ENCODE results near the gene SLC16A12.
"Not testable (repeated sequence)": the region's sequence is repeated elsewhere in the genome, so short reads cannot be mapped to it uniquely, and the experiment has no call there.

Gene SLC16A12

GRCh38 chr10:89463846-89464537, 71.4 kb downstream of the SLC16A12 start:
- FAIRE-seq (no peak), DNase-seq (ENCODE audit: insufficient read length, low spot score) (no peak)
- no peak for TF ChIP-seq POLR2A (IDR thresholded peaks at IDR 0.05; ENCODE audit: low read depth, low read length)

GRCh38 chr10:89458784-89459183, 76.6 kb downstream of the SLC16A12 start:
- no peak for DNase-seq (ENCODE audit: insufficient read length, low spot score)
- no peak for FAIRE-seq
- no peak for TF ChIP-seq POLR2A (IDR thresholded peaks at IDR 0.05; ENCODE audit: low read depth, low read length)

- peak; percentile 100 for FAIRE-seq
- no peak for TF ChIP-seq POLR2A (IDR thresholded peaks at IDR 0.05; ENCODE audit: low read depth, low read length)
- peak; percentile 17 for DNase-seq (ENCODE audit: insufficient read length, low spot score)
These were observed 77.1 kb downstream of the SLC16A12 start for GRCh38 chr10:89458291-89458690.

GRCh38 chr10:89454561-89455347, 80.6 kb downstream of the SLC16A12 start:
- no peak for TF ChIP-seq POLR2A (IDR thresholded peaks at IDR 0.05; ENCODE audit: low read depth, low read length)
- FAIRE-seq, result peak; percentile 6
- DNase-seq (ENCODE audit: insufficient read length, low spot score), result no peak

- FAIRE-seq (no peak), DNase-seq (ENCODE audit: insufficient read length, low spot score) (no peak)
- TF ChIP-seq POLR2A (IDR thresholded peaks at IDR 0.05; ENCODE audit: low read depth, low read length), result no peak
These were observed 83.2 kb downstream of the SLC16A12 start for GRCh38 chr10:89452193-89452592.

- FAIRE-seq (no peak), DNase-seq (ENCODE audit: insufficient read length, low spot score) (no peak)
- TF ChIP-seq POLR2A (IDR thresholded peaks at IDR 0.05; ENCODE audit: low read depth, low read length), result no peak
These were observed 84.5 kb downstream of the SLC16A12 start for GRCh38 chr10:89450901-89451300.

- DNase-seq (ENCODE audit: insufficient read length, low spot score); FAIRE-seq: not testable (repeated sequence)
These were observed 90.6 kb downstream of the SLC16A12 start for GRCh38 chr10:89444819-89445218.

- FAIRE-seq (no peak), DNase-seq (ENCODE audit: insufficient read length, low spot score) (no peak)
- no peak for TF ChIP-seq POLR2A (IDR thresholded peaks at IDR 0.05; ENCODE audit: low read depth, low read length)
These were observed 93.1 kb downstream of the SLC16A12 start for GRCh38 chr10:89442289-89442688.

- DNase-seq (ENCODE audit: insufficient read length, low spot score) (no peak), FAIRE-seq (peak; percentile 62)
- no peak for TF ChIP-seq POLR2A (IDR thresholded peaks at IDR 0.05; ENCODE audit: low read depth, low read length)
These were observed 95.0 kb downstream of the SLC16A12 start for GRCh38 chr10:89440226-89441009.

GRCh38 chr10:89438525-89438924, 96.9 kb downstream of the SLC16A12 start:
- DNase-seq (ENCODE audit: insufficient read length, low spot score) (no peak), FAIRE-seq (peak; percentile 50)
- no peak for TF ChIP-seq POLR2A (IDR thresholded peaks at IDR 0.05; ENCODE audit: low read depth, low read length)

GRCh38 chr10:89431977-89432376, 103.4 kb downstream of the SLC16A12 start:
- FAIRE-seq (peak; percentile 93), DNase-seq (ENCODE audit: insufficient read length, low spot score) (peak; percentile 17)
- TF ChIP-seq POLR2A (IDR thresholded peaks at IDR 0.05; ENCODE audit: low read depth, low read length), result no peak

GRCh38 chr10:89428877-89429276, 106.5 kb downstream of the SLC16A12 start:
- DNase-seq (ENCODE audit: insufficient read length, low spot score) (no peak), FAIRE-seq (peak; percentile 68)
- no peak for TF ChIP-seq POLR2A (IDR thresholded peaks at IDR 0.05; ENCODE audit: low read depth, low read length)

- no peak for TF ChIP-seq POLR2A (IDR thresholded peaks at IDR 0.05; ENCODE audit: low read depth, low read length)
- DNase-seq (ENCODE audit: insufficient read length, low spot score), result peak; percentile 41
- FAIRE-seq, result peak; percentile 94
These were observed 107.8 kb downstream of the SLC16A12 start for GRCh38 chr10:89427629-89428028.

- TF ChIP-seq POLR2A (IDR thresholded peaks at IDR 0.05; ENCODE audit: low read depth, low read length), result no peak
- FAIRE-seq, result peak; percentile 99
These were observed 109.0 kb downstream of the SLC16A12 start for GRCh38 chr10:89426230-89426868.

More at GRCh38 chr10:89426230-89426868, 109.0 kb downstream of the SLC16A12 start:
- DNase-seq (ENCODE audit: insufficient read length, low spot score), result peak; percentile 49
